Stimulated activated CD8-positive, alpha-beta memory T cell treated with anti-CD3 and anti-CD28 coated beads, Interleukin-7, amount 100 ng/mL, for 4 hours (primary cell): ENCODE results near the gene USP3.
"Not testable (repeated sequence)": the region's sequence is repeated elsewhere in the genome, so short reads cannot be mapped to it uniquely, and the experiment has no call there.

Experiments
- DNase-seq, 2 donors: peaks; one replicate each; pipeline ENCODE4 v3.0.0-alpha.2; 2020; ENCODE audit warnings: low read depth in 2 of 2

Gene USP3

GRCh38 chr15:63513728-63514127, 9.3 kb downstream of the USP3 start:
- no peak for DNase-seq

GRCh38 chr15:63514531-63514943, 10.1 kb downstream of the USP3 start:
- no peak for DNase-seq

GRCh38 chr15:63517202-63517601, 12.8 kb downstream of the USP3 start:
- no peak for DNase-seq

- DNase-seq, result no peak
These were observed 13.2 kb downstream of the USP3 start for GRCh38 chr15:63517628-63518027.

GRCh38 chr15:63519041-63519440, 14.6 kb downstream of the USP3 start:
- no peak for DNase-seq

GRCh38 chr15:63519548-63520178, 15.3 kb downstream of the USP3 start:
- no peak for DNase-seq

GRCh38 chr15:63520462-63520861, 16.1 kb downstream of the USP3 start:
- DNase-seq, result not testable (repeated sequence)

GRCh38 chr15:63522225-63522578, 17.8 kb downstream of the USP3 start:
- no peak for DNase-seq

- DNase-seq, result no peak
These were observed 19.1 kb downstream of the USP3 start for GRCh38 chr15:63523306-63523990.

- DNase-seq, result no peak
These were observed 20.1 kb downstream of the USP3 start for GRCh38 chr15:63524316-63525015.

- no peak for DNase-seq
These were observed 22.0 kb downstream of the USP3 start for GRCh38 chr15:63526401-63526800.

- no peak for DNase-seq
These were observed 23.8 kb downstream of the USP3 start for GRCh38 chr15:63528138-63528659.

- no peak for DNase-seq
These were observed 25.8 kb downstream of the USP3 start for GRCh38 chr15:63530235-63530634.

GRCh38 chr15:63530752-63531299, 26.4 kb downstream of the USP3 start:
- no peak for DNase-seq

GRCh38 chr15:63531586-63531985, 27.2 kb downstream of the USP3 start:
- no peak for DNase-seq

- no peak for DNase-seq
These were observed 27.9 kb downstream of the USP3 start for GRCh38 chr15:63532307-63532744.

GRCh38 chr15:63534888-63535287, 30.5 kb downstream of the USP3 start:
- DNase-seq, result not testable (repeated sequence)

- DNase-seq, result no peak
These were observed 31.3 kb downstream of the USP3 start for GRCh38 chr15:63535689-63536088.

- DNase-seq, result no peak
These were observed 34.5 kb downstream of the USP3 start for GRCh38 chr15:63538876-63539275.

GRCh38 chr15:63539521-63539920, 35.1 kb downstream of the USP3 start:
- DNase-seq, result no peak

- no peak for DNase-seq
These were observed 35.6 kb downstream of the USP3 start for GRCh38 chr15:63539998-63540397.

GRCh38 chr15:63540449-63540848, 36.1 kb downstream of the USP3 start:
- DNase-seq, result no peak
